Skin of body (tissue), 2 donors: ENCODE measurements around the gene IL4I1. TPM values are rescaled to one million over a fixed set of nuclear protein-coding genes. Genes with fewer than 3 reads are reported as not detected.
"Not testable (repeated sequence)": the region's sequence is repeated elsewhere in the genome, so short reads cannot be mapped to it uniquely, and the experiment has no call there.

Experiments
- DNase-seq: peaks from one replicate; lab custom pipeline; 2025; lab: John Stamatoyannopoulos, UW
- total RNA-seq: library from RNA; depleted of rRNA; stranded (reverse); fragments of >200 nt; gene quantifications from one replicate; pipeline ENCODE4 v1.2.3, GENCODE V29; 2014

The IL4I1 gene
- total RNA-seq, 1 donor from 2014 or later, result 0.49 TPM

DNA sequence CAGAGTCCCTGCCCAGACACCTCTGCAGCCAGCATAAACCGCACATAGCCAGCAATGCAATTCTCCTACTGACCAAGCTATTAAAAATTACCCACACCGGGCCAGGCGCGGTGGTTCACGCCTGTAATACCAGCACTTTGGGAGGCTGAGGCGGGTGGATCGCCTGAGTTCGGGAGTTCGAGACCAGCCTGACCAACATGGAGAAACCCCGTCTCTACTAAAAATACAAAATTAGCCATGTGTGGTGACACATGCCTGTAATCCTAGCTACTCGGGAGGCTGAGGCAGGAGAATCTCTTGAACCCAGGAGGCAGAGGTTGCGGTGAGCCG, 28.2 kb upstream of the IL4I1 start:
- not testable (repeated sequence) for DNase-seq

DNA sequence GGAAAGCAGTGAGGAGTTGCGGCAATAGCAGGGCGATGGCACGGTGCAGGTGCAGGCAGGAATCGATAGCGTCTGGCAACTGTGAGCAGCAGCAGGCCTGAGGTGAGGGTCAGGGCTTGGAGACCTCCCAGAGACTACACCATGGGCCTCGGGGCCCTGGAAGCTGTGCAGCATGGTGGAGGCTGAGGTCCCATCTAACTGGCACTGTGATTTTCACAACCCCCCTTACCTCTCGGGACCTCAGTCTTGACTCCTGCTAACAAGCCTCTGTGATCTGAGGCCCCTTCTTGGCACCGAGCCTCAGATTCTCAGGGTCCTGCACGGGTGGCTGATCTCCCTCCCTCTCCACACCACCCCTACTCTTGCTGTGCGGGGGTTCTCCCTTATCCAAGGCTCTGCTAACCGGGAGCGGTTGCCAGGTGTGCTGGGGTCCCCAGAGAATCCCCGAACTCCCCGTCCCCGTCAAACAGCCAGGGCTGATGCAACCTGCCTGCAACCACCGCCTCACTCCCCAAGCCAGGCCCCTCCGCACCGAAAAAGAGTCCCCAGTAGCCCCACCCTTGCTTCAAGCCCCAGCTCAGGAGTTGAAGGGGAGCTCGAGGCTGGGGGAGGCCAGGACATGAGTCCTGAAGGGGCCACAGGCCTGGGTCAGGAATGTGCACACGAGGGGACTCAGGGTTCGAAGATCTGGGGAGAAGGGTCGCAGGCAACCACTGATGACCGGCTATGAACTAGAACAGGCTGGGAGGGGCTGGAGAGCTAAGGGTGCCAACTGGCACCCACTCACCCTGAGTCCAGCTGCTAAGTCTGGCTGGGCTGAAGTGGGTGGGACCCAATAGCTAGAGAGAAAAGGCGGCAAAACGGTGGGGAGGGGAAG, 27.6 kb upstream of the IL4I1 start:
- DNase-seq, result no peak

DNA sequence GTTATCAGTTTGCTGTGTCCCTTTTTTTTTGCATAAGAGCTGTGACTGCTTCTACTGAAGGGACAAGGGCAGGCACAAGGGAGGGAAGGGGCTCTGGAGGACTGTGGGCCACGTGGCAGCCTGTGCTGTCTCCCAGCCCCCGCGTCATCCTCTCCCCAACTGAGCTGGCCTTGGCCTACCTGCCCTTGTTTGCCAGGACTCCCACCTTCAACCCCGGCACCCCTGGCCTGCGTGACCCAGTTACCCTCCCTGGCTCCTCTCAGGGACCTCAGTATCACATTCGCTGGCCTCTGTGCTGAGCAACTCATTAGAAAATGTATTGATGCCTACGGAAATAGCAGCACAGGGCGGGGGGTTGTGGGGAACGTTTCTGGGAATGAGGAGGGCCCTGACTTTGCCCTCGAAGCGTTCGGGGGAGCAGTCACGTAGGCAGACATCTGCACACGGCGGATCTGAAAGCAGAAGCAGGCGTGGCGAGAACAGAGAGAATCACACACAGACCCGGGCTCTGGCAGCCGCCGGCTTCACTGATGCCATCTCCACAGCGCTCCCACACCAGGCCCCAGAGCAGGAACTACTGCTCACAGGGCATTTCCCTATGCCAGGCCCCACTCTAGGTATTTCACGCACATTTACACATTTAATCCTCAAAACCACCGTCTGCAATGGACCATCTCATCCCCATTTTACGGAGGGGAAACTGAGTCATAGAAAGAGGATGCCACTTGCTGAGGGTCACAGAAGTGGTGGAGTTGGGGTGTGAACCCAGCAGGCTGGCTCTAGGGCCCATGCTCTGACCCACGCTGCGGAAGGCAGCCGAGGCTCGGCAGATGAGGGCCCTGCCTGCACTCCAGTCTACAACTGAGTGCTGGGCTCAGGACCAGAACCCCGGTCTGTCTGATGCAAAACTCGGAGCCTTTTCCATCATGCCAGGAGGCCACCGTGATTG, 26.6 kb upstream of the IL4I1 start:
- no peak for DNase-seq

DNA sequence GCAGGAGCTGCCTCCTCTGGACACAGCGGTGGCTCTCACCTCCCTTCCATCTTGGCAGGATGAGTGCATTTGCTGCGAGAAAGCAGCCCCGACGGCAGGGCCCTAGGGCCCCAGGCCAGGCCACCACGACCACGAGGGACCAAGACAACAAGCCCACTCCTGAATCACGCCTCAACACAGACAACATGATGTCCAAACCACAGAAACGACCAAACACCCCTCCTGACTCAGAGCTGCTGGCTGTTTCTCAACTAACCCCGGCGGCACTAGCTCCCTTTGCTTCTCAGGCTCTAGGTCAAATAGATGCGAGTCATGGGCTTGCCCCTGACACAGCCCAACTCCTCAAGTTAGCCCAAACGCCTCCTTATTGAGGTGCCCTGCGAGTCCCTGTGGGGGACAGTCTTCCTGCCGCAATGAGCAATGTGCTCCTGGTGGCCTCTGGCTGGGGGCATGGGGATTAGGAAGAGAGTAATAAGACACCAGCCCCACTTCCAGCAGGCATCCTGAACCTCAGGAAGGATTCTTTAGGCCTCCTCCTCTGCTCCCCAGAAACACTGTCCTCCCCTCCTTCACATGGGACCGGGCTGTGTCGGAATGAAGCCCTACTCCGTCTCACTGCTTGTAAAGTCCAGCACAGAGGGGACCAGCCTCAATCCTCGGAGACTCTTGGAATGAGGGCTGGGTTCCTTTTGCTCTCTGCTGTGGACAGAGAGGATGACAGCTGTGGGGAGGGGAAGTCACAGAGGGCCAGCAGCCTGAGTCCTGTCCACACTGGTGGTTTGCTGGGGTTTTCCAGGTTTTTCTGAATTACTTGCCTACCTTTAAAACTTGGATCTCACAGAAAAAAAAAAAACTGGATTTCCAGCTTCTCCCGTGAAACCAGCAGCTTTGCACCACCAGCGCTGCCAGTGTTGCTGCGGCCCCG, 25.4 kb upstream of the IL4I1 start:
- no peak for DNase-seq

DNA sequence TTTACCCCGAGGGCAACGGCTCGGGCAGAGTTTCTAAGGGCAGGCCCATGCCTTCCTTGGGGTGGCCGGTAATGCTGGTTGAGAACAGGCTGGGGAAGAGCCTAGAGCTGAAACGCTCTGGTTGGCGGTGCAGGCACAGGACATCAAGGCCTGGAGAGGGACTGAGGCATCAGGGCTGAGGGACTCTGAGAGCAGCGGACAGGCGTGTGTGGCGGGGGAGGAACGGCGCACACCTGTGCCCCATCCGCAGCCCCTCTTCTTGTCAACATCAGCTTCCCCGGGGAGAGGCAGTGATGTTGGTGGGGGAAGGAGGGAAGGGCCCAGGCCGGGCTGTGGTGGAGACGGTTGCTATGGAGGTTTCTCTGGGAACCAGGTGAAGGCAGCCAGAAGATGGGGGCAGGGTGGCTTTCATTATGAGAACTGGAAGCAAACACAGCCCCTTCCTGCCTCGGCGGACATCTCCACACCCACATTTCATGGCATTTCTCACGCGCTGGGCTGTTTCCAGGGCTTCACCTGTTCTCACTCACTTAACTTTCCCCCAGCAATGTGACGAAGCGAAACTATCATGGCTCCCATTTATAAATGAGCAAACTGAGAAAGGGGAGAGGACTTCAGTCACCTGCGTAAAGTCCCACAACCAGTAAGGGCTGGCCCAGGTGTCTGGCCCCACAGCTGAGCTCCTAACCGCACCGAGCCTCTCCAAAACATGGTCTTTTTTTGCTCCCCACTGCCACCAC, 24.1 kb upstream of the IL4I1 start:
- no peak for DNase-seq

DNA sequence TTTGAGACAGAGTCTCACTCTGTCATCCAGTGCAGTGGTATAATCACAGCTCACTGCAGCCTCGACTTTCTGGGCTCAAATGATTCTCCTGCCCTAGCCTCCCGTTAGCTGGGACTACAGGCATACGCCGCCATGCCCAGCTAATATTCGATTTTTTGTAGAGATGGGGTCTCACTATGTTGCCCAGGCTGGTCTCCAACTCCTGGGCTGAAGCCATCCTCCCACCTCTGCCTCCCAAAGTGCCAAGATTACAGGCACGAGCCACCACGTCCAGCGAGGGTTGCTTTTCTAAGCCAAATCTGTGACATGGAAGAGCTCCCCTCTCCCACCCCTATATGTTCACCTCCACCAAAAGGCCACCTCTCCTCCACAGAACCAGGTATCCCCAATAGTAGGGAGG, 21.4 kb upstream of the IL4I1 start:
- no peak for DNase-seq

DNA sequence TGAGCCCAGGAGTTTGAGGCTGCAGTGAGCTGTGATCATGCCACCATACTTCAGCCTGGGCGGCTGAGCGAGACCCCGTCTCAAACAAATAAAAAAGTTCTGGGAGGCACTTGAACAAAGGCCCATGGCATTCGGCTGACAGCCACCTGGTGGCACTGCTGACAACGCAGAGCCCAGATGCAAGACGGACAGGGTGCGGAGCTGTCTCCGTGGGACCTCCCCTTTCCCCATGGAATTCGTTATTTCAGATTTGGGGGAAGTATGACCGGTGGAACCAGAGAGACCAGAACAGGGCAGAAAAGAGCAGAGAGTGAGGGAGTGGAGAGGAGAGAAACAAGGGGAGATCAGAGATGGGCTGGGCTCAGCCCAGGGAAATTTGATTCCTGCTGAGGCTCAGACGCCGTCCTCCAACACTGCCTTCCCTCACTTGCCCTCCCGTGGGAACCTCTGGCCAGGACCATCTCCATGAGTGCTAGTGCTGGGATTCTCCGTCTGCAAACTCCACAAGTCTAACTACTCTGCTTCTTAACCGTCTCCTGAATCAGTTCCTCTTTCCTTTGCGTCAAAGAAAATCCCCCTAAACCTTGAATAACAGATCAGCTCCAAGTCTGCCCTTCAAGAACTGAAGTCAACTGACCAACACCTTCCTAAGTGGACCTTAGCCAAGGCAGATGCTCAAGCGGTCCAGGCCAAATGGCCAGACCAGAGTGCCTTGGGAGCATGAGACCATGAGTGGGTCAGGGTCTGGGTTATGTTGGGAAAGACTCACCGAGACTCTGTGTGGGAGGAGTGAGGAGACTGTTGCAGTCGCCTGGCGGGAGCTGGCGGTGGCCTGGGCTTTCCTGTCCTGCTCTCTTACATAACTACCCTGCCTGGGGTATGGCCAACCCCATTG, 20.4 kb upstream of the IL4I1 start:
- no peak for DNase-seq

DNA sequence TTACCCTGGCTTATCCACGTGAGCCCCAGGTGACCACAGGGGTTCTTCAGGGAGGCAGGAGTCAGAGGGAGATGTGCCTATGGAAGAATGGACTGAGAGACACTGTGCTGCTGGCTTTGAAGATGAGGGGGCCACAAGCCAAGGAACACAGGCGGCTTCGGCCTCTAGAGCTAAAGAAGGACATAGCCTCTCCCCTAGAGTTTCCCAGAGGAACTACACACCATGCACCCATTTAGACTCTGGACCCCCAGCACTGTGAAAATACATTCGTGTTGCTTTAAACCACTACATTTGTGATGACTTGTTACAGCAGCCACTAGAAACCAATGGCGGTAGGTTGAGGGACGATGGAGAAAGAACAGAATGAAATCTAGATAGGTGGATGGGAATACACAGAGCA, 18.6 kb upstream of the IL4I1 start:
- no peak for DNase-seq

DNA sequence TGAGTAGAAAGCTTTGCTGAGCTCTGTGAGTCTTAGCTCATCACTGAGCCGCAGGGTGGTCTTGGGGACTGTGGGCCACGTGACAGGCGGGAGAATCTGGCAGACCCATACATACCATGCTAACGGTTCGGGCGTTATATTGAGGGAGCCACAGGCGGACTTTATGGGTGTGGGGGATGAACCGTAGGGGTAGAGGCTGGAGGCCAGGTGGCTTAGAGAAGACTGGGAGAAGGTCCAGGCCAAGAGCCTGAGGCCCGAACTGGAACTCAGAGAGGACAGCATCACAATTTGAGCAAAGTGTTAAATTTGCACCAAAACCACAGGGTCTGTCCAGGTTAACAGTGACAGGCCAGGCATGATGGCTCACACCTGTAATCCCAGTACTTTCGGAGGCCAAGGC, 17.0 kb upstream of the IL4I1 start:
- DNase-seq, result no peak

DNA sequence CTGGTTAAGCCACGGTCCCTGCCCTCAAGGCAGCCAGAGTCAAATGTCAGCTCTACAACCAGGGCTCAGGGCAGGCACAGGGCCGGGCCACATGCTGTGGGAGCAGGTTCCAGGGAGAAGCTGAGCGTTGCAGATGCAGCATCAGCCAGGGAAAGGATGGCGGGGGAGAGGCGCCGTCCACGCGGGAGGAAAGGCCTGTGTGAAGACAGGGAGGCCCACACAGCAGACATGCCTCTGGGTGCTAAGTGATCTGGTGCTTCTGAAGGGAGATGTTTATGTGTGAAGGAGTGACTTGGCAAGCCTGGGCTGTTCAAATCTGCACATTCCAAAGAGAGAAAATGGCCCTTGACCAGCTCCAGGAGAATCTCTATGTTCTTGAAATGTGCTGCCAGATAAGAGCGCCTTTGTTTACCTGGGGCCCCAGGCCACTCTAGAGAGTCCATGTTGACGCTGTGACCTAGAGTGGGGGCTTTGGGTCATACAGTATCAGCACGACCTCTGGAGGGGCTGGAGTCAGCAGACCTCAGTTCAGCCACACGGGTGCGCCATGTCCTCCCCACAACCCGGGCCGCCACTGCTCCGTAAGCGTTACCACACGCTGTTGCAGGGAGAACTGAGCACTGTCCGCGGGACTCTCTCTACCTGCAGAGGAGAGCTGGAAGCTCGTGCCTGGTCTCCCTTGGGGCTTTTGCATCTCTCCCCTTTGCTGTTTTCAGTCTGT, 16.4 kb upstream of the IL4I1 start:
- no peak for DNase-seq

DNA sequence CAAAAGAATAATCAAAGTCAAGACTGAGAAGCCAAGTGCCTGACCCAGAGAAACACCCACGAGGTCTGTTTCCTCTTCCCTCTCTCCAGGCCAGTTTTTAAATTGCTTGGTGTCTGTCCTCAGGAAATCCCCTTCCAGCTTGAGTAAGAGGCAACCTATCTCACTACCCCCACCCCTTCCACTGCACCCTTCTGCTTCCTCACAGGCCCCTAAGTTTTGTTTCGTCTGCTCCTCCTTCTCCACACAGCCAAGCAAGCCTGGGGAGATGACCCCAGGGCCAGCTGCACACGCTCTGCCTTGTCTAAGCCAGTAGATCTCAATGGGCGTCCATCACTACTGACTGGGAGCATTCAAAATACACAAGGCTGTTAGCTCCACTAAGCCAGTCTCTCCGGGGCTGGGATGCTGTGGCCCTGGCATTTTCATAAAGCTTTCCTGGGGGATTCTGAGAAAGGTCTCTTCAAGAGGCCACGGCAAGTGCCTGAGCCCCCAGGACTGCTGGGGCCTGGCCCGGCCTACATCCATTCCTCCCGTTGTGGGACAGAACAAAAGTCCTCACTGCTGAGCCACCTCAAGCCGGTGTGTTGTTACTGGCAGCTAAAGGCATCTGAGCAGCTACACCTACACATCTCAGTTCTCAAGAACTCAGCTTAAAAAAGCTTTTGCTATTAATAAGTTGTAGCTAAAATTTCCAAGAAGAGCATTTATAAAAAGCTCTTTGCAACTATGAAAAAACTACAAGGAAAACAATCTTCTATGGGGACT, 14.9 kb upstream of the IL4I1 start:
- no peak for DNase-seq

DNA sequence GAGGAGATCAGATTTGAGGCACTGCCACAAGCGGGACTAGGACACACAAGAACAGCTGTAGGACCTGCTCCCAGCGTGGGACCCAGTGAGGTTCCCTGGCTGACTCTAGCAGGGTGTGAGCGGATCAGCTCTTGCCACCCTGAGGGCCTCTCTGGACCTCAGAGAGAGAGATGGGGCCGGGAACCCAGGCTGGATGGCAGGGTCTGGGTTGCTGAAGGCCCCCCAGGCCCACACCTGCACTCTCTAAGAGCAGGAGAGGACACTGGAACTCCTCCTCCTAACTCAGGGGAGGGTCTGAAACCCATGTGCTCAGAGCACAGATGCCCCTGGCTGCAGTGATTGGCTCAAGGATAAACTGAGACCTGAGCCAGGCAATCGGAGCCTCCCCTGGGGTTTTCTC, 13.5 kb upstream of the IL4I1 start:
- DNase-seq, result no peak

DNA sequence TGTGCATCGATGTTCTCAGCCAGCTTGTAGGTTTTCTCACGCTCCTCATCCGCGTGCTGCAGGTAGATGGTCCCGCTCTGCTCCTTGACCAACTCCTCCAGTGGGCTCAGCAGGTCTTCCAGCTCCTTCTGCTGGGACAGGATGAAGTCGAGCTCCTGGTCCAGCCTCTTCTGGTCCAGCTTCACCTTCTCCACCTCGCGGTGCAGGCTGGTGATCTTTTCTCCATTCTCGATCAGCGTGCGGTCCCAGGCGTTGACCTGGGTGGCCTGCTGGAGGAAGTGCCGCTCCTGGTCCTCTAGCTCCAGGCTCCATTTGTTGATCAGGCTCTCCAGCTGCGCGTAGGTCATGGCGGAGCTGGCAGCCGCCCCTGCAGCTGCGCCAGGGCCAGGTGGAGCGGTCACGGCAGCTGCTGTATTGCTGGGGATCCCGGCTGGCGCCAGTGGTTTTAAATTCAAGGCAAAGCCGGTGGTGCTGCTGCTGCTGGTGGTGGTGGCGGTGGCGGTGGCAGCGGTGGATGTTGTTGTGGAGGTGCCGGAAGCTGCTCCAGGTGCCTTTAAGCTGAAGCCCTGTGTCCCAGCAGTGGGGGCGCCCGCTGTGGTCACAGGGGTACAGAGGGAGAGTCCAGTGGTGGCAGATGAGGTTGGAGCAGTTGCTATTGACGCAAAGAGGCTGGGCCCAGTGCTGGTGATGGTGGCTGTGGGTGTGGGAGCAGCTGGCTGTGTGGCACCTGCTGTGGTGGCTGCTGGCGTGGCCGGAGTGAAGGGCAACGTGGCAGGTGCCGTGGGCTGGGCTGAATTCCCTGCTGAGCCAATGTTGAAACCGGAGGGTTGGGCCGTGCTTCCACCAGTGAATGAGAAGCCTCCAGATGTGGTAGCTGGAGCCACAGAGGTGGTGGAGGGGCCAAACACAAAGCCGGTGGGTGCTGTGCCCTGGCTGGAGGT, 12.1 kb upstream of the IL4I1 start:
- no peak for DNase-seq

DNA sequence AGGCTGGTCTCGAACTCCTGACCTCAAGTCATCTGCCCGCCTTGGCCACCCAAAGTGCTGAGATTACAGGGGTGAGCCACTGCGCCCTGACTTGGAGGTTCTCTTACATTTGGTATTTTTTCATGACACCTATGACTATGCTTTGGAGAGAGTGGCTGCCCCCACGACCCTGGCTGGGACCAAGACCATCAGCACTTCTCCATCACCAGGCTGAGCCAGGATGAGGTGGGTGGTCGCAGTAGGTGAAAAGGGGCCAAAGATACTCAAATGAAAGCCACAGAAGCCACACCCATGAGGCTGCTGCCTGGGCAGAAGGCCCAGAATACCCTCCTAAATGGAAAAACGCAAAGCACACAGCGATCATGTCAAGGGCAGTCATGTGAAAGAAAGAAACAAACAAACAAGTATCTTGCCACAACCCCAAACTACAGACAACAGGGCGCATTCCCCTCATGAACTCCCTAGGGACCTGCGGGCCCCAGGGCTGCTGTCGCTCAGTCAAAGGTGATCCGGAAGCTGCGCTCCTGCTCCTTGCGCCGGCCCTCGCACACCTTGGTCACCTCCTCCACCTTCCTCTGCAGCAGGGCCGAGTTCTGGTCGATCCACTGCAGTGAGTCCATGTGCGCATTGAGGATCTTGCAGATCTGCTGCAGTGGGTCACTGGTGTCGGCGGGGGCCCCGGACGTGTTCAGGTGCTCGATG, 11.2 kb upstream of the IL4I1 start:
- DNase-seq, result no peak

DNA sequence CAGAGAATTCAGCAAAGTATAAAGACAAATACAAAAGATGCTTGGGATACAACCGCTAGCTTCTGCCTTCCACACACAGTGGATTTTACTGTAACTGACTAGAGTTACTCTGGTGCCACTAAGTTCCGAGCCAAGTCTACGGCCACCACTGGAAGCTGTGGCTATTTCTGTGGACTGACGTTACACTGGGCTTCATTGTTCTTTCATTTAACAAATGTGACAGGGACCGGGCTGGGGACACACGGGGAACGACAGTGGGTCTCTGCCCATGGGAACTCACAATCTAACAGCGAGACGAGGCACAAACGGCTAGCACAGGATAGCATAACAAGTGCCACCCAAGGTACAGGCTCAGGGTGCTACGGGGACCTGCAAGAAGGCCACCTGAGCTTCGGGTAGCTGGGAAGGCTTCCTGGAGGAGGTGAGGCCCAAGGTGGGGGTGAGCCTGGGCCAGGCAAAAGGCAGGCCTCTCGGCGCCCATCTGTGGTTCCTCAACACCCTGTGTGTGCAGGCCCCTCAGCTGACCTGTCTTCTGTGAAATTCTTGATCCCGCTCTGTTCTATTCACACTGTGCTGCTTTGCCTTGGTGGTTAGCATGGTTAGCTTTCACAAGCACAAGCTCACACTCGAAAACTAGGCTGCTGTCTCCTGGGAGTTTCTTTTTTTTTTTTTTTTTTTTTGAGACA, 10.3 kb upstream of the IL4I1 start:
- no peak for DNase-seq

DNA sequence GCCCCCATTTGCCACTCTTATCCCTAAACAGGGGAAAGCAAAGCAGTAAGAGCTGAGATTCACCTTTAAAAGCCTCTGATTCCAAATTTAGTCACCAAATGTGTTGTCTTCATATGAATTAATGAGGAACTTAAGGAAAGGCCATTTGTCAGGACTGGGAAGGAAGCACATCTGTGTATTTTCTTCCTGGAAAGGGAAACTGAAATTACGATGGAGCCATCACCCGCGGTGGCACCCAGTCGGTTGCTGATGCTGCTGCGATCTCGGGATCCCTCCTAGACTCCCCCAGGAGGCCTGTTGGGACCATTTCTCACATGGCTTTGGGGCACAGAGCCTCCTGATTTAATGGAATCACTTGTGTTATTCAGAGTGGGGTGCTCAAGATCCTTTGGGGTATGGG, 7.4 kb upstream of the IL4I1 start:
- DNase-seq, result no peak
